Measurements from ENCODE around the gene MIB1. TPM values are rescaled to one million over a fixed set of nuclear protein-coding genes. Genes with fewer than 3 reads are reported as not detected.

MIB1 gene
- total and polyA plus RNA-seq, 9 of the 15 experiments (the other 6 are each of a cell fraction or from before 2014, with no cell fraction given) = 7.2 to 43.8 (median 23.2) TPM

GRCh38 chr18:21865043-21865442, 124.5 kb downstream of the MIB1 start:
- Histone ChIP-seq H2AFZ (ENCODE audit: low read depth, low read length) (no peak overlapping the region), H3K4me3 (no peak overlapping the region), H3K27me3 (ENCODE audit: control insufficient read depth in 2 of 2, insufficient read depth in 2 of 2, low read length in 2 of 2) (no peaks in the 10 kb centered on the region), H3K27ac (ENCODE audit: extremely low read depth, low read depth, low read length) (no peak overlapping the region), H3K36me3 (ENCODE audit: control insufficient read depth, insufficient read depth, low read length) (peaks cover 29% of the 10 kb centered on the region; the same call in 2 of the 3 replicates), H3K9me1 (ENCODE audit: control insufficient read depth, insufficient read depth, low read length) (no peaks in the 10 kb centered on the region), H3K4me1 (replicated peaks in 1 of 2; ENCODE audit: control insufficient read depth in 2 of 2, insufficient read depth in 2 of 2, low read length in 2 of 2) (no peaks in the 10 kb centered on the region), H3K4me2 (ENCODE audit: insufficient read depth, low read length) (no peak overlapping the region), H4K20me1 (replicated peaks; ENCODE audit: control insufficient read depth, insufficient read depth, low read length) (no peaks in the 10 kb centered on the region), H3K79me2 (ENCODE audit: control insufficient read depth, insufficient read depth, low read length) (no peaks in the 10 kb centered on the region), H3K9me3 (replicated peaks; ENCODE audit: control insufficient read depth, insufficient read depth, low read depth, low read length) (no peaks in the 10 kb centered on the region), H3K9ac (ENCODE audit: insufficient read depth in 1 of 2, low read depth in 2 of 2, low read length in 2 of 2) (no peak overlapping the region)
- WGBS (ENCODE audit: insufficient coverage, low coverage, missing lambda C conversion rate) = 16% methylated on average over 2 of the region's 2 CpGs
- CTCF ChIA-PET (ENCODE audit: low intra/inter-chr PET ratio) = no interaction called here
- FAIRE-seq (no peak), DNase-seq (ENCODE audit: extremely low read depth in 1 of 4, low spot score in 3 of 4) (no peak), ATAC-seq (no peak)
- in situ Hi-C loops (cut with MboI) = no loop called here
- POLR2A ChIA-PET = no interaction called here
- intact Hi-C loops (cut with micrococcal nuclease) = no loop called here
- peak; percentile 74 for TF ChIP-seq MAFG (tag; conservative IDR thresholded peaks at IDR 0.05)
- TF ChIP-seq ZNF699 (CRISPR knock-in tag; IDR thresholded peaks at IDR 0.05; ENCODE audit: insufficient replicate concordance) = no peak
- TF ChIP-seq DIDO1 (tag; IDR thresholded peaks at IDR 0.05; ENCODE audit: low read depth) = no peak
- no peak for TF ChIP-seq ERF (CRISPR knock-in tag; IDR thresholded peaks at IDR 0.05)
- TF ChIP-seq GABPA (tag; conservative IDR thresholded peaks at IDR 0.05; ENCODE audit: low read depth) = 0 out of 2 replicates have a peak, but pooled peaks have one; percentile 30
- BruUV-seq (replicated peaks) = no TSS peak

- no peaks in the 10 kb centered on the region for H3K9me1 ChIP-seq (ENCODE audit: control insufficient read depth, insufficient read depth, low read length)
- H3K36me3 ChIP-seq (ENCODE audit: control insufficient read depth, insufficient read depth, low read length) = peaks cover 18% of the 10 kb centered on the region; the same call in 2 of the 3 replicates
- ChIA-PET POLR2A (no interaction called here), CTCF (ENCODE audit: low intra/inter-chr PET ratio) (no interaction called here)
- no peak overlapping the region for H3K4me2 ChIP-seq (ENCODE audit: insufficient read depth, low read length)
- H3K27ac ChIP-seq (ENCODE audit: extremely low read depth, low read depth, low read length) = no peak overlapping the region
- H2AFZ ChIP-seq (ENCODE audit: low read depth, low read length) = no peak overlapping the region
- no peaks in the 10 kb centered on the region for H3K79me2 ChIP-seq (ENCODE audit: control insufficient read depth, insufficient read depth, low read length)
- DNase-seq (ENCODE audit: extremely low read depth in 1 of 4, low spot score in 3 of 4) = no peak
- H3K9me3 ChIP-seq (replicated peaks; ENCODE audit: control insufficient read depth, insufficient read depth, low read depth, low read length) = no peaks in the 10 kb centered on the region
- H3K9ac ChIP-seq (ENCODE audit: insufficient read depth in 1 of 2, low read depth in 2 of 2, low read length in 2 of 2) = no peak overlapping the region
- FAIRE-seq = no peak
- whole genome bisulfite sequencing (ENCODE audit: insufficient coverage, low coverage, missing lambda C conversion rate) = 80% methylated on average over 4 of the region's 4 CpGs
- H4K20me1 ChIP-seq (replicated peaks; ENCODE audit: control insufficient read depth, insufficient read depth, low read length) = no peaks in the 10 kb centered on the region
- no peak for ATAC-seq
- intact Hi-C loops (cut with micrococcal nuclease) (no loop called here), in situ Hi-C loops (cut with MboI) (no loop called here)
- H3K27me3 ChIP-seq (ENCODE audit: control insufficient read depth in 2 of 2, insufficient read depth in 2 of 2, low read length in 2 of 2) = no peaks in the 10 kb centered on the region
- BruUV-seq (replicated peaks) = no TSS peak
- no peaks in the 10 kb centered on the region for H3K4me1 ChIP-seq (replicated peaks in 1 of 2; ENCODE audit: control insufficient read depth in 2 of 2, insufficient read depth in 2 of 2, low read length in 2 of 2)
- no peak overlapping the region for H3K4me3 ChIP-seq
- no peak for TF ChIP-seq ZNF639 (CRISPR knock-in tag; conservative IDR thresholded peaks at IDR 0.05 in 1 of 2, IDR thresholded peaks at IDR 0.05 in 1 of 2)
- TF ChIP-seq ZNF316 (IDR thresholded peaks at IDR 0.05) = peak; percentile 56; the same call in 1 of the 2 replicates
- no peak for TF ChIP-seq CHCHD3 (CRISPR knock-in tag; IDR thresholded peaks at IDR 0.05)
- TF ChIP-seq ZBTB7A (IDR thresholded peaks at IDR 0.05; ENCODE audit: borderline replicate concordance, control insufficient read depth, low read depth, low read length) = no peak
- no peak for TF ChIP-seq ZBTB26 (CRISPR knock-in tag; IDR thresholded peaks at IDR 0.05)
- TF ChIP-seq NUFIP1 (IDR thresholded peaks at IDR 0.05; ENCODE audit: partially characterized antibody) = no peak
- no peak for TF ChIP-seq CREBBP (IDR thresholded peaks at IDR 0.05; ENCODE audit: low read depth, low read length)
- TF ChIP-seq SMAD2 (IDR thresholded peaks at IDR 0.05; ENCODE audit: low read depth, low read length) = no peak
- no peak for TF ChIP-seq JUN (IDR thresholded peaks at IDR 0.05; ENCODE audit: borderline replicate concordance, low read depth, low read length)
- no peak for TF ChIP-seq JUN (CRISPR knock-in tag; IDR thresholded peaks at IDR 0.05; ENCODE audit: borderline replicate concordance)
- TF ChIP-seq TBP (optimal IDR thresholded peaks at IDR 0.05; ENCODE audit: low read depth, low read length) = no peak
Measured at GRCh38 chr18:21868770-21869169, 128.2 kb downstream of the MIB1 start.
